Purkinje cell (primary cell): ENCODE results near the gene IFI16. TPM values are rescaled to one million over a fixed set of nuclear protein-coding genes. Genes with fewer than 3 reads are reported as not detected.

Experiments
- polyA plus RNA-seq: library from polyadenylated mRNA; unstranded; fragments of >200 nt; fragmentation: Nextera tagmentation; gene quantifications from 2 replicates; pipeline ENCODE4 v1.2.1, GENCODE V29; 2014

The IFI16 gene
- 5.0 and 10.5 TPM in 2 replicates for polyA plus RNA-seq

DNA sequence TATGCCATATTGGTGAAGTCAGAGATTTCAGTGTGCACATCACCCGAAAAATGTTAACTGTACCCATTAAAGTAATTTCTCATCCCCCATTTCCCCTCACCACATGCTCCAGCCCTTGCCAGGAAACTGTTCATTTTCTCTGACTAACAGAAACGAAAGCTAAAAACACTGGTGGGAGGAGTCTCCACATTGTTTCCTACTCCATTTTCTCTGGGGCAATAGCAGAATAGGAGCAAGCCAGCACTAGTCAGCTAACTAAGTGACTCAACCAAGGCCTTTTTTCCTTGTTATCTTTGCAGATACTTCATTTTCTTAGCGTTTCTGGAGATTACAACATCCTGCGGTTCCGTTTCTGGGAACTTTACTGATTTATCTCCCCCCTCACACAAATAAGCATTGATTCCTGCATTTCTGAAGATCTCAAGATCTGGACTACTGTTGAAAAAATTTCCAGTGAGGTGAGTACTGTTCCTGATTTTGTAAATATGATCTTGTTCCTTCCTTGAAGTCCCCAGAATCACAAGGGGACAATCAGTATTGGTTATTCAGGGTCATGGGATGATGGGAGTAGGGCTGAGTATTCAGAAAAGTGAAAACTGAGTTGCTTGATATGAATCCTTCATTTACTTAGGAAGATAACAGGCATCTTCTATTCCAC, at the start of gene IFI16:
Gene IFI16, plus strand, starts transcription at position 204 of the 658 bp plus-strand sequence. CDS start 4,774 bp downstream, outside the sequence.

DNA sequence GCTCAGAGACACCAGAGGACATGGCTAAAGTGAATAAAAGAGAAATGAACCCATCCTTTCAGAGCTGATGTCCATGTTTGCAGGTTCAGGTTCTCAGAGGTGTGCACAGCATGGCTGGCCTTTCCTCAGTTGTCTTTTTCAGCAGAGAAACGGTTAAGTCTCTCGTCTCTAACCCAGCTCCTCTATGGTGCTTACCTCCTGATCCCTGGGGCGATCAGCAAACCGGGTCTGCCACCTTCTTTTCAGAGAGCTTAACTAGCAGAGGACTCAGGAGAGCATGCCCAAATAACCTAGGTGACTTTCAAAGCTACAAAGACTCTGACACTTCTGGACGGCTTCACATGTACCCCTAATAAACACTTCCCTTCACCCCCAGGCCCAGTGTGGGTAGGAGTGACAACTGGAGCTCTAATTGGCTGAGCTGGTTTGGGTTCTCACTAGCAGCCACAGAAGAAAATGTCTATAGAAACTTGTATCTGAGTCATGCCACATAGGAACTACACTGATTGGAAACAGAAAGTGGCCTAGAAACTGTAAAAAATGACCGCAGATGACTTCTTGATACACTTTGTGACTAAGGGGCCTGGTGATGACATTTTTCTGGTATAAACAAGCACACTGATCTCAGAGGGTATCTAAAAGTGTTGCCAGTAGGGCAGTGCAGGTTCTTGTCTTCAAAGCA, 66.9 kb downstream of the IFI16 start, which contains the start of gene AIM2:
Gene AIM2, minus strand, starts transcription at position 329 of the 682 bp plus-strand sequence. CDS start 3,267 bp downstream, outside the sequence.

Other genes starting within 250 kb of the IFI16 start
- gene OR6N1, start 237.7 kb upstream of the IFI16 start, polyA plus RNA-seq = not detected in 2 replicates
- gene OR6N2, start 228.7 kb upstream of the IFI16 start, polyA plus RNA-seq = not detected in 2 replicates
- 0.41 TPM in 1 of 2 replicates, not detected in the other for gene MNDA, start 178.6 kb upstream of the IFI16 start, polyA plus RNA-seq
- not detected in 2 replicates for gene PYHIN1, start 78.4 kb upstream of the IFI16 start, polyA plus RNA-seq
- 0.56 and 2.4 TPM in 2 replicates for gene AIM2, start 66.9 kb downstream of the IFI16 start, polyA plus RNA-seq
- gene CADM3, start 161.7 kb downstream of the IFI16 start, polyA plus RNA-seq = 12.1 and 16.4 TPM in 2 replicates
- gene ACKR1, start 195.0 kb downstream of the IFI16 start, polyA plus RNA-seq = 0.45 and 3.5 TPM in 2 replicates